A549 (cell line): ENCODE data around the gene DCXR. TPM values are rescaled to one million over a fixed set of nuclear protein-coding genes. Genes with fewer than 3 reads are reported as not detected.

ENCODE experiments used
- ATAC-seq, 2 experiments: fragments of 200-7000 bp in 1 of 2; fragments of >200 bp in 1 of 2; cut with Nextera tagmentation in 1 of 2; cut with Tn5 transposase in 1 of 2; 3 replicates each; pipeline versions ENCODE4 v1.8.0 to v1.9.1; 2018 to 2020; ENCODE audit warnings: mild to moderate bottlenecking in 1 of 2, moderate library complexity in 1 of 2
- CTCF ChIA-PET: fragments of 300-600 bp; sonication (Branson Sonifier 250); formaldehyde crosslinking; extraction: SDS; loops from one replicate; lab custom pipeline; 2021; ENCODE audit warnings: antibody characterized with exemption, inconsistent platforms; lab: Yijun Ruan, JAX
- POLR2A ChIA-PET: fragments of 350-600 bp; formaldehyde crosslinking; extraction: SDS; loops from one replicate; lab custom pipeline; 2021; ENCODE audit warnings: antibody characterized with exemption, inconsistent platforms; lab: Yijun Ruan, JAX
- DNase-seq, 2 experiments: peaks; one replicate each; pipeline versions ENCODE4 v3.0.0 to v3.0.0-alpha.2; 2011 to 2016; ENCODE audit warnings: low read depth in 1 of 2, low spot score in 1 of 2
- FAIRE-seq: peaks from 2 replicates; lab custom pipeline; 2011; peaks lifted over from hg19 to GRCh38; lab: Jason Lieb, UNC
- H3K27ac ChIP-seq, 2 experiments: fragments of >200 bp; sonication (Bioruptor Twin); formaldehyde crosslinking; 3 replicates each; pipeline ENCODE4 v1.5.1; 2016 to 2017
- H3K4me1 ChIP-seq: fragments of >200 bp; sonication (Bioruptor Twin); formaldehyde crosslinking; 3 replicates; pipeline ENCODE4 v1.6.1; 2016
- H3K4me2 ChIP-seq: fragments of >200 bp; sonication (Bioruptor Twin); formaldehyde crosslinking; 3 replicates; pipeline ENCODE4 v1.6.1; 2016
- H3K4me3 ChIP-seq: fragments of >200 bp; sonication (Bioruptor Twin); formaldehyde crosslinking; 3 replicates; pipeline ENCODE4 v1.5.1; 2016
- H3K9me3 ChIP-seq: fragments of >200 bp; sonication (Bioruptor Twin); formaldehyde crosslinking; 3 replicates; pipeline ENCODE4 v1.6.1; 2016
- BCL3 ChIP-seq: fragments of >200 bp; sonication (Bioruptor Twin); formaldehyde crosslinking; IDR thresholded peaks from 3 replicates; pipeline ENCODE4 v1.6.1; 2016
- CBX8 ChIP-seq: fragments of 200-600 bp; sonication (generic); IDR thresholded peaks from 2 replicates; pipeline ENCODE4 v1.6.1; 2016
- CTCF ChIP-seq: fragments of >200 bp; sonication (Bioruptor Twin); formaldehyde crosslinking; IDR thresholded peaks from 3 replicates; pipeline ENCODE4 v1.5.1; 2016
- EHF ChIP-seq: fragments of 250-450 bp; sonication (Bioruptor Pico); IDR thresholded peaks from 2 replicates; pipeline ENCODE4 v1.5.0; 2020; ENCODE audit warnings: mild to moderate bottlenecking
- ELK1 ChIP-seq: fragments of 150-350 bp; IDR thresholded peaks from 2 replicates; pipeline ENCODE4 v1.6.1; 2014; ENCODE audit warnings: low read depth, mild to moderate bottlenecking, low read length
- FOSL2 ChIP-seq, 2 experiments: fragments of 450-650 bp in 1 of 2; fragments of >200 bp in 1 of 2; sonication (Bioruptor Twin) in 1 of 2; formaldehyde crosslinking; IDR thresholded peaks; 2 replicates each; pipeline versions ENCODE4 v1.5.0 to v1.6.1; 2016 to 2020; ENCODE audit warnings: mild to moderate bottlenecking in 1 of 2, moderate library complexity in 1 of 2
- GATA3 ChIP-seq: IDR thresholded peaks from 2 replicates; pipeline ENCODE4 v1.6.1; 2012; ENCODE audit warnings: borderline replicate concordance
- HDAC2 ChIP-seq: fragments of 200-600 bp; sonication (generic); IDR thresholded peaks from 2 replicates; pipeline ENCODE4 v1.6.1; 2016
- HOXB5 ChIP-seq: fragments of 250-450 bp; sonication (Bioruptor Pico); IDR thresholded peaks from 2 replicates; pipeline ENCODE4 v1.5.0; 2020; ENCODE audit warnings: mild to moderate bottlenecking, moderate library complexity
- JUN ChIP-seq, 2 experiments: fragments of >200 bp; sonication (Bioruptor Twin); formaldehyde crosslinking; IDR thresholded peaks; 2 replicates in 1 of 2; 3 replicates in 1 of 2; pipeline ENCODE4 v1.6.1; 2016 to 2017
- KDM5A ChIP-seq: fragments of 200-600 bp; sonication (generic); IDR thresholded peaks from 2 replicates; pipeline ENCODE4 v1.6.1; 2016; ENCODE audit warnings: antibody characterized with exemption, mild to moderate bottlenecking
- MAFK ChIP-seq: fragments of 450-650 bp; IDR thresholded peaks from 2 replicates; pipeline ENCODE4 v1.6.1; 2014; ENCODE audit not compliant: partially characterized antibody
- MAX ChIP-seq: IDR thresholded peaks from 2 replicates; pipeline ENCODE4 v1.6.1; 2012
- MYC ChIP-seq: IDR thresholded peaks from 2 replicates; pipeline ENCODE4 v1.6.1; 2012; ENCODE audit warnings: mild to moderate bottlenecking, inconsistent platforms, low read length, improper control_type of control experiment, borderline replicate concordance
- RARB ChIP-seq: fragments of 250-450 bp; sonication (Bioruptor Pico); IDR thresholded peaks from 2 replicates; pipeline ENCODE4 v1.8.0; 2021; ENCODE audit warnings: mild to moderate bottlenecking, moderate library complexity
- TP53 ChIP-seq: fragments of 250-450 bp; sonication (Bioruptor Pico); IDR thresholded peaks from 2 replicates; pipeline ENCODE4 v1.5.0; 2021; ENCODE audit warnings: mild to moderate bottlenecking, moderate library complexity
- USF2 ChIP-seq: fragments of 450-650 bp; IDR thresholded peaks from 2 replicates; pipeline ENCODE4 v1.6.1; 2014; ENCODE audit warnings: antibody characterized with exemption
- ZNF302 ChIP-seq: fragments of 250-450 bp; sonication (Bioruptor Pico); IDR thresholded peaks from 2 replicates; pipeline ENCODE4 v1.9.0; 2021; ENCODE audit warnings: inconsistent platforms, mild to moderate bottlenecking, moderate library complexity
- WGBS: methylation state at CpG from one replicate; pipeline ENCODE4 v1.1.6; 2017; ENCODE audit errors: missing lambda C conversion rate; 5-methylcytosine and 5-hydroxymethylcytosine counted together
- polyA plus RNA-seq, 4 experiments: library from polyadenylated mRNA; depleted of rRNA in 3 of 4; stranded (reverse); fragments of >200 nt; fragmentation: RNase III in 1 of 4; extraction: RNeasy Plus Mini Kit Qiagen cat#74134 plus additional on column Dnase treatment in 1 of 4; gene quantifications; 2 replicates in 3 of 4; 3 replicates in 1 of 4; pipeline ENCODE4 v1.2.3, GENCODE V29; 2011 to 2017

The DCXR gene
- polyA plus RNA-seq, 2 of the 4 experiments (the other 2 are of a cell fraction): 39.3 to 70.7 TPM

GRCh38 chr17:82030470-82031302, 6.8 kb downstream of the DCXR start (continued):
- TF ChIP-seq MAX (peak; percentile 74), KDM5A (no peak), RARB (CRISPR knock-in tag) (no peak), FOSL2 (IDR thresholded peaks at IDR 0.05) (no peak), FOSL2 (CRISPR knock-in tag; IDR thresholded peaks at IDR 0.05) (peak; percentile 3; the same call in 1 of the 2 replicates), CTCF (peak; percentile 54), JUN (IDR thresholded peaks at IDR 0.05) (peak in 1 of 2 experiments; percentile 59; a peak in 2 of 5 replicates), MAFK (peak; percentile 59), ZNF302 (CRISPR knock-in tag) (no peak), MYC (peak; percentile 21; the same call in 1 of the 2 replicates)

GRCh38 chr17:82029990-82030469, 7.5 kb downstream of the DCXR start:
- WGBS: 61% methylated on average over 31 of the region's 31 CpGs
- Histone ChIP-seq H3K4me2 (peak overlapping the region; percentile 94), H3K4me3 (no peak overlapping the region), H3K4me1 (peaks cover 5% of the 10 kb centered on the region; the same call in 1 of the 3 replicates), H3K9me3 (no peaks in the 10 kb centered on the region), H3K27ac (peak overlapping the region in 1 of 2 experiments; percentile 64; a peak in 1 of 6 replicates)
- TF ChIP-seq GATA3: no peak
- TF ChIP-seq CBX8: no peak
- TF ChIP-seq ELK1: no peak
- no peak for TF ChIP-seq HDAC2
- no peak for TF ChIP-seq TP53
- no peak for TF ChIP-seq EHF
- TF ChIP-seq HOXB5 (CRISPR knock-in tag): no peak
- TF ChIP-seq BCL3: no peak
- no peak for TF ChIP-seq FOSL2 (IDR thresholded peaks at IDR 0.05)
- no peak for TF ChIP-seq FOSL2 (CRISPR knock-in tag; IDR thresholded peaks at IDR 0.05)
- no peak for TF ChIP-seq ZNF302 (CRISPR knock-in tag)
- no peak for TF ChIP-seq USF2
- ChIA-PET POLR2A (interaction anchor here (0.6 to 3.4 kb wide), 10 partner anchors 7 to 206 kb away, joined by 3 to 33 read pairs (median 4); partner anchors contain the start of genes DCXR, FASN and MAFG), CTCF (interaction anchor here (0.7 to 33.2 kb wide), 80 partner anchors 9 to 745 kb away, joined by 3 to 794 read pairs (median 6); partner anchors contain the start of genes DCXR, DUS1L, GPS1 and MAFG)
- no peak for DNase-seq
- no peak for FAIRE-seq
- ATAC-seq: peak; percentile 6 to 40
